Epithelial cell of proximal tubule (primary cell): ENCODE results near the gene MPPED2. TPM values are rescaled to one million over a fixed set of nuclear protein-coding genes. Genes with fewer than 3 reads are reported as not detected.
"Not testable (repeated sequence)": the region's sequence is repeated elsewhere in the genome, so short reads cannot be mapped to it uniquely, and the experiment has no call there.

Experiments
- DNase-seq: peaks from one replicate; pipeline ENCODE4 v3.0.0-alpha.2; 2011; ENCODE audit warnings: low read depth
- H3K4me3 ChIP-seq: 2 replicates; pipeline ENCODE4 v1.5.1; 2011; ENCODE audit warnings: low read depth, mild to moderate bottlenecking, low read length
- CTCF ChIP-seq: conservative IDR thresholded peaks from 2 replicates; pipeline ENCODE4 v1.5.1; 2012; ENCODE audit warnings: low read depth, mild to moderate bottlenecking, low read length
- total RNA-seq: library from RNA; depleted of rRNA; stranded (reverse); fragments of >200 nt; gene quantifications from 2 replicates; pipeline ENCODE4 v1.2.3, GENCODE V29; 2015

The MPPED2 gene
- total RNA-seq, 1 donor from 2014 or later: 0.17 TPM

- no peak for TF ChIP-seq CTCF
- no peak overlapping the region for H3K4me3 ChIP-seq
- no peak for DNase-seq
Measured at GRCh38 chr11:30566482-30566881, 19.7 kb downstream of the MPPED2 start.

DNA sequence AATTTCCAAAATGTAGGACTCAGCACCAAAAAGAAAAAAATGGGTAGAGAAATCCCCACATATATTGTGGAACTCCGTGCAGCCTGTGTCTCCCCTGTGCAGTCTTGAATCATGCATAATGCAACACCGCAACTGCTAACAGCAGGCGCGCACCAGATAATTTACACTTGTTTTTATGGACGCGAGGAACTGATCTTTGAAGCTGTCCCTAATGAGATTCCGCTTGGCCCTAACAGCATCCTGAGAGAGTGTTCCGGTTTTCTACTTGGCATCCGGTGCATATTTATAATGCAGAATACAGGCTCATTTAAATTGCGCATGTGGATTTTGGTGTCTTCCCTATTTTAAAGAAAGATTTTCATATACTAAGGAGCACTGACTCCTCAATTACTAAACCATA lies 21.1 kb downstream of the MPPED2 start:
- H3K4me3 ChIP-seq: no peak overlapping the region
- no peak for DNase-seq
- TF ChIP-seq CTCF: no peak

GRCh38 chr11:30561691-30562415 lies 24.3 kb downstream of the MPPED2 start:
- TF ChIP-seq CTCF: no peak
- H3K4me3 ChIP-seq: no peak overlapping the region
- no peak for DNase-seq

DNA sequence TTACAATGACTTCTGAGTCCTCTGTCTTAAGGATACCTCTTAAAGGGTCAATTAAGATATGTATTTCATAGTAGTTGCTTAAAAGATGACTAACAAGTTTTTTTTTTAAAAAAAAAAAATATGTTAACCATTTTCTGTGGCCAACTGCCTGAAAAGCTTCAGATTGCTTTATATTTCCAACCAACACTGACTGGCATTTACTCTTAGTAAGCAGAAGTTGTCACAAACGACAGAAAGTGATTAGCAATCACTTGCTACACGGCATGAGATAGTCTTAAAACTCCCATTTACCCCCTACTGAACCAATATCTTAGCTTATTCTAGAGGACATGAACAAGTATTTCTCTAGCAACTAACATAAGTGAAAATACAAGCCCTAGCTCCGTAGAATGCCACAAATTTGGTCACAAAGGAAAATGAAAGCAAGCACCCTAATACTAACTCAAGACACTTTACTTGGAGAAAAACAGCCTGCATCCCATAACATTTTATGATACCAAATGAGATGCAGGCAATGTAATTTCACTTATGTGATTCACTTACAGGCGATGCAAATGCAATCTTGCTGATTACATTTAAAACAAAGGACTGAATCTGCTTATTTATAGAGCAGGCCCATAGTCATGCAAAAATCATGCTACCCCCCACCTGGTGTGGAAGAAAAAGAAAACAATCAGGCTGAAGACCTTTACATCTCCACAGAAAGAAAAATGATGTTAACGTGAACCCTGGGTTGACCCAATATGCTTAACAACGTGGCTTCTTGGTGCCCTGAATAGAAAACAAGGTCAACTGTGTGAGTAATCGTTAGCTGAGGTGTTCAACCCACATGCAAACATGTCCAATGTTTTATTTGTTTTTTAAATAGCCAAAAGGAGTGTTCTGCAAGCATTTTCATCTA lies 25.7 kb downstream of the MPPED2 start:
- DNase-seq: no peak

GRCh38 chr11:30559004-30559403 lies 27.1 kb downstream of the MPPED2 start:
- H3K4me3 ChIP-seq: no peak overlapping the region
- DNase-seq: no peak
- no peak for TF ChIP-seq CTCF

More for the DNA sequence above, 25.7 kb downstream of the MPPED2 start:
- no peak for TF ChIP-seq CTCF
- peak overlapping the region; percentile 20 for H3K4me3 ChIP-seq

DNA sequence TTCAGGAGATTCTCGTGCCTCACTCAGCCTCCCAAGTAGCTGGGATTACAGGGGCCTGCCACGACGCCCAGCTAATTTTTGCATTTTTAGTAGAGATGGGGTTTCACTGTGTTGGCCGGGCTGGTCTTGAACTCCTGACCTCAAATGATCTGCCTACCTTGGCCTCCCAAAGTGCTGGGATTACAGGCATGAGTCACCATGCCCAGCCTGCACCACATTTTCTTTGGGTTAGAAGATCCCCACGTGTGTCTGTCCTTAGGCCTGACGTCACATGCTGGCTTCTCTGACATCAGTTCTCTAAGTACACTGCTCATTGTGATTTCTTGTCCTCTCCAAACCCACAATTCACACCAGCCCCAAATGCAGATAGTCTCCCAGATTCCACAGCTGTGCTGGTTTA lies 31.6 kb downstream of the MPPED2 start:
- not testable (repeated sequence) for H3K4me3 ChIP-seq, DNase-seq

DNA sequence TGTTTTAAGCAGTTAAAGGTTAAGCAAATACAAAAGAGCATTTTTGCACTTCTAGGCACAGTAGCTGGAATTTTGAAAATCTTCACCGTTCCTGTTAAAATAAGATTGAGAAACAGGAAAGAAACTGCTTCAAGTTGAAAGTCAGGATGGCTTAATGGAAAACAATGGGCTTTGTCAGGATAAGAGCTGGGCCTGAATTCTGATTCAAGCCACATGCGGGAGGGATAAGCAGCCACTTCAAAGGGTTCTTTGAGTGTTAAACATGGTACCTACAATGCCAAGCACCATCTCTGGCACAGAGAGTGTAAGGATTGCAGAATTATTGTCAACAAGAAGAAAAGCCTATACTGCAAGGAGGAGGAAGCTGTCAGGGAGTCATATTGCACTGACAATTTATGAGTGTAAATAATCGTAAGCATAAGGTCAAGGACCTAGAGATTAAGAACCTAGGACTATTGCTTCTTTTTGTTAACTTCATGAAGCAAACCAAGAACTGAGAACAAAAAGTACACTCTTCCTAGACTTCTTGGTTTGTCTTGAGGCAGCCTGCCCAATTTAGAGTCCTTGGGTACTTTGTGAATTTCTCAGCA lies 32.5 kb downstream of the MPPED2 start:
- DNase-seq: no peak
- no peak overlapping the region for H3K4me3 ChIP-seq
- TF ChIP-seq CTCF: no peak
